Measurements from ENCODE around the gene LANCL2.
A peak's percentile ranks its signal among the peaks of the same experiment; 100 is the strongest.
"Not testable (repeated sequence)": the region's sequence is repeated elsewhere in the genome, so short reads cannot be mapped to it uniquely, and the experiment has no call there.

Gene LANCL2

GRCh38 chr7:55405856-55406541 is 40.9 kb downstream of the LANCL2 start:
- DNase-seq, result no peak

GRCh38 chr7:55409482-55410225 is 44.5 kb downstream of the LANCL2 start:
- no peak for DNase-seq

- no peak for DNase-seq
Measured at GRCh38 chr7:55410667-55411239, 45.6 kb downstream of the LANCL2 start.

GRCh38 chr7:55411844-55412243 is 46.7 kb downstream of the LANCL2 start:
- DNase-seq, result no peak

GRCh38 chr7:55413442-55413841 is 48.3 kb downstream of the LANCL2 start:
- DNase-seq, result peak in 1 of 14 donors; percentile 35

- peak in 12 of 14 donors; percentile 23 to 74 (median 51) for DNase-seq
Measured at GRCh38 chr7:55415173-55415778, 50.1 kb downstream of the LANCL2 start.

- DNase-seq, result not testable (repeated sequence)
Measured at GRCh38 chr7:55417456-55417855, 52.3 kb downstream of the LANCL2 start.

- DNase-seq, result no peak
Measured at GRCh38 chr7:55420530-55420929, 55.4 kb downstream of the LANCL2 start.

- DNase-seq, result no peak
Measured at GRCh38 chr7:55423277-55423711, 58.2 kb downstream of the LANCL2 start.

GRCh38 chr7:55423891-55424290 is 58.8 kb downstream of the LANCL2 start:
- no peak for DNase-seq

- no peak for DNase-seq
Measured at GRCh38 chr7:55425141-55425752, 60.1 kb downstream of the LANCL2 start.

- DNase-seq, result no peak
Measured at GRCh38 chr7:55426676-55427075, 61.5 kb downstream of the LANCL2 start.

- no peak for DNase-seq
Measured at GRCh38 chr7:55427342-55427741, 62.2 kb downstream of the LANCL2 start.

GRCh38 chr7:55427800-55428199 is 62.7 kb downstream of the LANCL2 start:
- DNase-seq, result no peak

- DNase-seq, result no peak
Measured at GRCh38 chr7:55429835-55430499, 64.8 kb downstream of the LANCL2 start.

- DNase-seq, result no peak
Measured at GRCh38 chr7:55431898-55432297, 66.8 kb downstream of the LANCL2 start.

- no peak for DNase-seq
Measured at GRCh38 chr7:55432506-55432905, 67.4 kb downstream of the LANCL2 start.

GRCh38 chr7:55432939-55433784 is 68.0 kb downstream of the LANCL2 start:
- DNase-seq, result peak in 1 of 14 donors; percentile 26

- DNase-seq, result no peak
Measured at GRCh38 chr7:55435466-55435865, 70.3 kb downstream of the LANCL2 start.

- no peak for DNase-seq
Measured at GRCh38 chr7:55436457-55436856, 71.3 kb downstream of the LANCL2 start.

- no peak for DNase-seq
Measured at GRCh38 chr7:55437375-55437774, 72.2 kb downstream of the LANCL2 start.

All from C1 segment of cervical spinal cord (tissue), 14 donors.